CD4-positive, alpha-beta memory T cell (primary cell): ENCODE results near the gene LYPD4. TPM values are rescaled to one million over a fixed set of nuclear protein-coding genes. Genes with fewer than 3 reads are reported as not detected.

Experiments used
- CTCF ChIA-PET: fragments of 350-600 bp; sonication (Branson Sonifier 250); formaldehyde crosslinking; loops from one replicate; lab custom pipeline; 2021; ENCODE audit warnings: inconsistent platforms; ENCODE audit not compliant: partially characterized antibody; lab: Charles Lee
- POLR2A ChIA-PET: fragments of 350-600 bp; sonication (Branson Sonifier 250); formaldehyde crosslinking; loops from one replicate; lab custom pipeline; 2021; ENCODE audit not compliant: partially characterized antibody; lab: Charles Lee
- DNase-seq, 5 donors: peaks; one replicate each; pipeline versions ENCODE4 v3.0.0 to v3.0.0-alpha.2; 2020 to 2022; ENCODE audit warnings: mixed read lengths in 1 of 5
- H3K27ac ChIP-seq: one replicate; pipeline ENCODE4 v1.7.0; 2013; ENCODE audit warnings: low read depth, low read length
- H3K27me3 ChIP-seq: 2 replicates; pipeline ENCODE4 v1.7.0; 2013; ENCODE audit warnings: mild to moderate bottlenecking, low read length, moderate library complexity; ENCODE audit not compliant: insufficient read depth
- H3K36me3 ChIP-seq: 2 replicates; pipeline ENCODE4 v1.7.0; 2013; ENCODE audit warnings: mild to moderate bottlenecking, low read length, moderate library complexity; ENCODE audit not compliant: insufficient read depth
- H3K4me1 ChIP-seq: 2 replicates; pipeline ENCODE4 v1.7.0; 2013; ENCODE audit warnings: mild to moderate bottlenecking, low read length, moderate library complexity; ENCODE audit not compliant: insufficient read depth
- H3K4me3 ChIP-seq, 2 donors: one replicate each; pipeline ENCODE4 v1.7.0; 2013; ENCODE audit warnings: low read length in 2 of 2, mild to moderate bottlenecking in 1 of 2
- H3K9me3 ChIP-seq, 2 donors: one replicate each; pipeline ENCODE4 v1.7.0; 2013; ENCODE audit warnings: low read length in 2 of 2, control low read depth in 1 of 2; ENCODE audit not compliant: control insufficient read depth in 1 of 2
- H3K27ac Mint-ChIP-seq, 7 donors: one replicate each; pipeline ENCODE4 v1.8.0; 2020 to 2021; ENCODE audit warnings: mixed read lengths in 7 of 7, mild to moderate bottlenecking in 6 of 7, inconsistent platforms in 3 of 7, moderate library complexity in 3 of 7
- H3K27me3 Mint-ChIP-seq, 2 donors: one replicate each; pipeline ENCODE4 v1.8.0; 2020 to 2021; ENCODE audit warnings: mixed read lengths in 2 of 2
- H3K36me3 Mint-ChIP-seq, 2 donors: one replicate each; pipeline ENCODE4 v1.8.0; 2020 to 2021; ENCODE audit warnings: mixed read lengths in 2 of 2, inconsistent platforms in 1 of 2, mild to moderate bottlenecking in 1 of 2
- H3K4me1 Mint-ChIP-seq, 4 donors: one replicate each; pipeline ENCODE4 v1.8.0; 2020 to 2021; ENCODE audit warnings: mixed read lengths in 4 of 4, mild to moderate bottlenecking in 1 of 4
- H3K4me3 Mint-ChIP-seq, 8 donors: one replicate each; pipeline ENCODE4 v1.8.0; 2020 to 2021; ENCODE audit warnings: mixed read lengths in 8 of 8, mild to moderate bottlenecking in 7 of 8, moderate library complexity in 6 of 8, inconsistent platforms in 3 of 8
- H3K9me3 Mint-ChIP-seq, 8 donors: one replicate each; pipeline ENCODE4 v1.8.0; 2020 to 2021; ENCODE audit warnings: mixed read lengths in 8 of 8, mild to moderate bottlenecking in 5 of 8, inconsistent platforms in 3 of 8, moderate library complexity in 1 of 8
- intact Hi-C: fragments of 100-400 bp; cut with micrococcal nuclease; formaldehyde crosslinking; loops from one replicate; pipeline ENCODE4 v1.15.1; 2023
- polyA plus RNA-seq, 2 donors: library from polyadenylated mRNA; unstranded; fragments of 300-500 nt; fragmentation: Illumina TruSeq; gene quantifications; one replicate each; pipeline ENCODE4 v1.2.3, GENCODE V29; 2021
- total RNA-seq, 2 experiments: library from RNA; stranded (reverse); gene quantifications; one replicate each; pipeline ENCODE4 v1.2.3, GENCODE V29; 2021

The LYPD4 gene
- total and polyA plus RNA-seq, 4 experiments from 2014 or later: not detected

DNA sequence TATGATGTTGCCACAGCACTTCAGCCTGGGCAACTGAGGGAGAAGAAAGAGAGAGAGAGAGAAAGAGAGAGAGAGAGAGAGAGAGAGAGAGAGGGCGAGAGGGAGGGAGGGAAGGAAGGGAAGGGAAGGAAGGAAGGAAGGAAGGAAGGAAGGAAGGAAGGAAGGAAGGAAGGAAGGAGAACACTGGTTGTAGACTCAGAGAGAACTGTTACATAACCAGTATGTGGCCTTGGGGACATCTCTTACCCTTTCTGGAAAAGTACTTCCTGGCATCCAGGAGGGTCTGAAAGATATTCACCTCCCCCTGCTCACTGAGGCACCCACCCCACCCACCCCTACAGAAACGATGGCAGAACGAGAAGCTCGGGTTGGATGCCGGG is 35.8 kb upstream of the LYPD4 start:
- H3K4me1 Mint-ChIP-seq: peaks cover 38 to 90% (median 58%) of the 10 kb centered on the region in 4 donors
- no peaks in the 10 kb centered on the region for H3K9me3 ChIP-seq
- ChIA-PET POLR2A (interaction anchor here (0.7 to 13.9 kb wide), 5 partner anchors 15 to 370 kb away, joined by 4 to 349 read pairs (median 156); partner anchors contain the start of genes ERFL and RPS19), CTCF (interaction anchor here (0.5 kb wide), 1 partner anchor 72 kb away, joined by 3 read pairs; no protein-coding TSS in a partner anchor)
- H3K27ac ChIP-seq: no peak overlapping the region
- H3K9me3 Mint-ChIP-seq: no peaks in the 10 kb centered on the region
- H3K27me3 Mint-ChIP-seq: no peaks in the 10 kb centered on the region
- H3K36me3 ChIP-seq: no peaks in the 10 kb centered on the region
- no peak for DNase-seq
- H3K36me3 Mint-ChIP-seq: peaks cover 16 to 22% of the 10 kb centered on the region in 2 donors
- peak overlapping the region; percentile 80 to 95 (median 89) for H3K27ac Mint-ChIP-seq
- peak overlapping the region in 4 of 8 donors; percentile 43 to 73 (median 64) for H3K4me3 Mint-ChIP-seq
- intact Hi-C loops: no loop called here
- H3K27me3 ChIP-seq: no peaks in the 10 kb centered on the region
- no peak overlapping the region for H3K4me3 ChIP-seq
- peaks cover 79% of the 10 kb centered on the region for H3K4me1 ChIP-seq

DNA sequence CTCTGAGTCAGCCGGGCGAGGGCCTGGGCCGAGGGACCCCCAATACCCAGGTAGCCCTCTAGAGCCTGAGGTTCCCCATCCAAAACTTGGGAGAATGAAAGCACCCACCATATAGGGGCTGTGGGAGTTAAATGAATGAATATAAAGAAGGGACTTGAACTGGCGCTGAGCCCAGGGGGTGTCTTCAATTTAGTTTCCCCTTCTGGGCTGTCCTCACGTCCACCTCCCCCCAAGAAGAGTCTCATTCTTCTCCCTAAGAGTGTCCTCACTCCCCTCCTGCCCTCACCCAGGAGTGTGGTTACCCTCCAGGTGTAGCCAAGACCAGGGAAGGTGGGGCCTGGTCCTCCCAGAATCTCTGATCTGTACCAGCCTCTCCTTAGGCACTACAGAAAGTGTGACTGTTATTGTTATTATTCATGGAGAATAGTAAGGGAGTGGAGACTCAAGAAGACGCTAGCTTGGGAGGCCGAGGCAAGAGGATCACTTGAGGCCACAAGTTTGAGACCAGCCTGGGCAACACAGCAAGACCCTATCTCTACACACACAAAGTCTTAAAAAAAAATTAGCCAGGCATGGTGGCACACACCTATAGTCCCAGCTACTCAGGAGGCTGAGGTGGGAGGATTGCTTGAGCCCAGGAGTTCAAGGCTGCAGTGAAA is 35.3 kb upstream of the LYPD4 start:
- no peaks in the 10 kb centered on the region for H3K36me3 ChIP-seq
- H3K4me1 Mint-ChIP-seq: peaks cover 36 to 89% (median 53%) of the 10 kb centered on the region in 4 donors
- peak overlapping the region; percentile 32 for H3K27ac ChIP-seq
- peak overlapping the region; percentile 80 to 95 (median 89) for H3K27ac Mint-ChIP-seq
- no peaks in the 10 kb centered on the region for H3K9me3 ChIP-seq
- peaks cover 77% of the 10 kb centered on the region for H3K4me1 ChIP-seq
- peak in 1 of 5 donors; percentile 28 for DNase-seq
- POLR2A ChIA-PET: interaction anchor here (0.7 to 13.9 kb wide), 4 partner anchors 14 to 371 kb away, joined by 4 to 349 read pairs (median 174); partner anchors contain the start of gene RPS19
- intact Hi-C loops: no loop called here
- CTCF ChIA-PET: interaction anchor here (0.5 kb wide), 1 partner anchor 73 kb away, joined by 3 read pairs; no protein-coding TSS in a partner anchor
- peaks cover 11 to 17% of the 10 kb centered on the region in 2 donors for H3K36me3 Mint-ChIP-seq
- H3K9me3 Mint-ChIP-seq: no peaks in the 10 kb centered on the region
- H3K4me3 Mint-ChIP-seq: peak overlapping the region in 6 of 8 donors; percentile 9 to 73 (median 58)
- no peak overlapping the region for H3K4me3 ChIP-seq
- H3K27me3 Mint-ChIP-seq: no peaks in the 10 kb centered on the region
- H3K27me3 ChIP-seq: no peaks in the 10 kb centered on the region

DNA sequence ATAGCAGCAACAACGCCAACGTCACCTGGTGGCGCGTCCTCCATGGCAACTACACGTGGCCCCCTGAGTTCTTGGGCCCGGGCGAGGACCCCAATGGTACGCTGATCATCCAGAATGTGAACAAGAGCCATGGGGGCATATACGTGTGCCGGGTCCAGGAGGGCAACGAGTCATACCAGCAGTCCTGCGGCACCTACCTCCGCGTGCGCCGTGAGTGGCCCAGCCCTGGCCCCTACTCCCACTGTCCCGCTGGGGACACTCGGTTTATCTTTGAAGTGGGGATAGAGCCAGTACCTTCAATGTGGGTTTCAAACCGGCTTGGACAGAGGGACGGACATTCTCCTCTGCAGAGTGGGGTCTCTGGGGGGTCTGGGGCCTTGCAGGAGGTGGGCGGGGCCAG is 34.6 kb upstream of the LYPD4 start:
- Mint-ChIP-seq H3K27me3 (no peaks in the 10 kb centered on the region), H3K4me1 (peaks cover 36 to 88% (median 56%) of the 10 kb centered on the region in 4 donors), H3K27ac (peak overlapping the region; percentile 10 to 100 (median 80)), H3K9me3 (no peaks in the 10 kb centered on the region), H3K4me3 (peak overlapping the region in 1 of 8 donors; percentile 25), H3K36me3 (peaks cover 11% of the 10 kb centered on the region in 2 donors)
- POLR2A ChIA-PET: interaction anchor here (9.5 kb wide), 1 partner anchor 8 kb away, joined by 579 read pairs; the partner anchor contains the start of gene ARHGEF1
- no peaks in the 10 kb centered on the region for H3K36me3 ChIP-seq
- DNase-seq: peak in 1 of 5 donors; percentile 14
- H3K27ac ChIP-seq: peak overlapping the region; percentile 32
- H3K4me1 ChIP-seq: peaks cover 82% of the 10 kb centered on the region
- intact Hi-C loops: no loop called here
- CTCF ChIA-PET: no interaction called here
- H3K9me3 ChIP-seq: no peaks in the 10 kb centered on the region
- H3K4me3 ChIP-seq: no peak overlapping the region
- H3K27me3 ChIP-seq: no peaks in the 10 kb centered on the region

DNA sequence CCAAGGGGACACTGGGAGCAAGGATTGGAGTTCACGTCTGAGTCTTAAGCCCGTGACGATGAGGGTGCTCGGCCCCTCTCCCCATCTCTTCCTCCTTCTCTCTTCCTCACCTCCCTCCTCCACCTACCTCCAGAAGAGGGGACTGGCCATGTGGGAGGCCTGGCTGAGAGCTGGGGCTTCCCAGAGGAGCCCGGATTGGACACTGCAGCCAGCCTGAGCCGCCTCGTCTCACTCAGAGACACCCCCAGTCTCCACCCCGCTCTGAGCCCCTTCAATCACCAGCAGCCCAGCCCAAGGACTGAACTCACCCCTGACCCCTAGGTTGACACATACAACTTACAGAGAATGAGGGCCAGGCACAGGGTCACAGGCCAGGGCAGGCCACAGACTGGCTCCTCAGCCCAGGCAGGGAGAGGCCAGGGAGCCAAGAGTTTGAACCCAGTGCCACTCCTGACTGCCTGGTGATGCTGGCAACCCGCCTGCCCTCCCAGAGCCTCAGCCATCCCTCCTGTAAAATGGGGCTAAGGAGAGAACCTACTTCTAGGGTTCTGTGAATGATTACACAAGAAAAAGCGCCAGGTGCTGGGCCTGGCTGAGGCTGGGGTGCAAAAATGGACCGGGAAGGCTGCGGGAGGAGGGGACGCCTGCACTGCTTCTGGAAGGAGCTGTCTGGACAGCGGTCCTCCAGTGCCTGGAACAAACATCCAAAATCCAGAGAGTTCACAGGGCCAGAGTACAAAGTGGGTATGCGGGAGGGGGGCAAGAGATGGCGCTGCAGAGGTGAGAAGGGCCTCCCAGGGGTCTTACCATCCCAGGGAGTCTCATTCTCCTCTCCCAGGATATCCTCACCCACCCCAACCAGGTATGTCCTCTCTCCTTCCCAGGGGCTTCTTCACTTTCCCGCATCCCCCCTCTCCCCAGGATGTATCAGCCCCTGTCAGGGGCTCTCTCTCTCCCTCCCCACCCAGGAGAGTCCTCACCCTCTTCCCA is 33.7 kb upstream of the LYPD4 start:
- Histone ChIP-seq H3K27ac (peak overlapping the region; percentile 66), H3K27me3 (no peaks in the 10 kb centered on the region), H3K9me3 (no peaks in the 10 kb centered on the region), H3K36me3 (no peaks in the 10 kb centered on the region), H3K4me1 (peaks cover 91% of the 10 kb centered on the region), H3K4me3 (peak overlapping the region in 1 of 2 donors; percentile 3)
- POLR2A ChIA-PET: interaction anchor here (1.0 to 11.3 kb wide), 5 partner anchors 9 to 81 kb away, joined by 3 to 579 read pairs (median 8); partner anchors contain the start of genes ARHGEF1, RABAC1 and RPS19
- Mint-ChIP-seq H3K27me3 (no peaks in the 10 kb centered on the region), H3K4me1 (peaks cover 39 to 89% (median 59%) of the 10 kb centered on the region in 4 donors), H3K9me3 (no peaks in the 10 kb centered on the region), H3K27ac (peak overlapping the region; percentile 89 to 100 (median 98)), H3K4me3 (peak overlapping the region in 7 of 8 donors; percentile 23 to 72 (median 40)), H3K36me3 (peaks cover 4 to 5% of the 10 kb centered on the region in 2 donors)
- intact Hi-C loops: no loop called here
- CTCF ChIA-PET: interaction anchor here (7.8 to 9.0 kb wide), 2 partner anchors 9 to 16 kb away, joined by 125 to 142 read pairs; partner anchors contain the start of gene RPS19
- DNase-seq: peak in 1 of 5 donors; percentile 24

DNA sequence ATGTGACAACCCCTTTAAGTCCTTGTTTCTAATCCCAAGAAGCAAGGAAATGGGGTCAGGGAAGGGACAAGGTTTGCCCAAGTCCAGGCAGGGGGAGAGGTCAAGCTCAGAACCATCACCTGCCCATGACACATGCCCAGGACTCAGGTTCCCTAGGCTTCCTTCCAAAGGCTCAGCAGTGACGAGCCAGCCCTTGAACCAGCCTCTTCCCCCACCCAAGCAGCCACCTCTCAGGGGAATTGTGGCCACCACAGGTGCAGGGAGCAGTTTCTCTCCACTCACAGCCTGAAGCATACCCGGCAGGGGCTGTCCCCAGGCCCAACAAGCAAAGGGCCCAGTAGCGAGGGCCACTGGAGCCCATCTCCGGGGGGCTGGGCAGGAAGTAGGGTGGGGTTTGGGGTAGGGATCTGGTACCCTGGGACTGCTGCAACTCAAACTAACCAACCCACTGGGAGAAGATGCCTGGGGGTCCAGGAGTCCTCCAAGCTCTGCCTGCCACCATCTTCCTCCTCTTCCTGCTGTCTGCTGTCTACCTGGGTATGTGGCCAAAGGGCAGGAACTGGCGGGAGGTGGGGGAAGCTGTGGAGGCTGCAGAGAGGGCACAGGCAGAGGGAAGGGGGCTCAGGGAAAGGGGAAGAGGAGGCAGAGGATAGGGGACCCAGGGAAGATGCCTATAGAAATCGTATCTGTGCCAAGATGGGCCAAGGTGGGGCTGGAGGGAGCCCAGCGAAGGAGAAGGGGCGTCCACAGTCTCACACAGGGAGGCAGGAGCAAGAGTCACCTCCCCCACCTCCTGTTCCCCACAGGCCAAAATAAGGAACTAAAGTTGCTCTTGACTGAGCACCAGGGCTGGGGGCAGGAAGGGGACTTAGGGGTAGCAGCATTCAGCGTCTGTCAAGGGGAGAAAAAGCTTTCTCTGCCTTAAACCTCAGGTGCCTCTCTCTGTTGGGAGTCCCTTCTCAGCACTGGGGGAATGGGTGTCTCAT is 32.7 kb upstream of the LYPD4 start, which contains the start of gene CD79A:
Gene CD79A, plus strand, starts transcription at position 433 of the 986 bp plus-strand sequence. Its CDS starts 26 bp downstream, at position 459.
- Mint-ChIP-seq H3K27me3 (no peaks in the 10 kb centered on the region), H3K27ac (peak within 1 kb of the TSS; percentile 95 to 100 (median 98)), H3K36me3 (no peaks in the 10 kb centered on the region), H3K9me3 (peaks cover 0 to 2% (median 0%) of the 10 kb centered on the region in 8 donors), H3K4me1 (peaks cover 39 to 94% (median 64%) of the 10 kb centered on the region in 4 donors), H3K4me3 (peak within 1 kb of the TSS in 7 of 8 donors; percentile 23 to 88 (median 72))
- ChIA-PET CTCF (interaction anchor here (0.9 to 9.0 kb wide), 4 partner anchors 10 to 75 kb away, joined by 3 to 142 read pairs (median 93); partner anchors contain the start of gene RPS19), POLR2A (interaction anchor here (0.9 to 11.3 kb wide), 9 partner anchors 10 to 82 kb away, joined by 3 to 579 read pairs (median 5); partner anchors contain the start of genes ARHGEF1, ERFL, RABAC1 and RPS19)
- DNase-seq: peak in 1 of 5 donors; percentile 35
- intact Hi-C loops: no loop called here
- Histone ChIP-seq H3K27me3 (no peaks in the 10 kb centered on the region), H3K4me3 (peak within 1 kb of the TSS; percentile 3 to 40), H3K36me3 (no peaks in the 10 kb centered on the region), H3K27ac (peak within 1 kb of the TSS; percentile 66), H3K9me3 (no peaks in the 10 kb centered on the region), H3K4me1 (peaks cover 96% of the 10 kb centered on the region)
